A549 (cell line): ENCODE measurements around the gene DAB2IP. TPM values are rescaled to one million over a fixed set of nuclear protein-coding genes. Genes with fewer than 3 reads are reported as not detected.

Experiments
- ATAC-seq, 2 experiments: fragments of 200-7000 bp in 1 of 2; fragments of >200 bp in 1 of 2; cut with Nextera tagmentation in 1 of 2; cut with Tn5 transposase in 1 of 2; 3 replicates each; pipeline versions ENCODE4 v1.8.0 to v1.9.1; 2018 to 2020; ENCODE audit warnings: mild to moderate bottlenecking in 1 of 2, moderate library complexity in 1 of 2
- CTCF ChIA-PET: fragments of 300-600 bp; sonication (Branson Sonifier 250); formaldehyde crosslinking; extraction: SDS; loops from one replicate; lab custom pipeline; 2021; ENCODE audit warnings: antibody characterized with exemption, inconsistent platforms; lab: Yijun Ruan, JAX
- POLR2A ChIA-PET: fragments of 350-600 bp; formaldehyde crosslinking; extraction: SDS; loops from one replicate; lab custom pipeline; 2021; ENCODE audit warnings: antibody characterized with exemption, inconsistent platforms; lab: Yijun Ruan, JAX
- DNase-seq, 2 experiments: peaks; one replicate each; pipeline versions ENCODE4 v3.0.0 to v3.0.0-alpha.2; 2011 to 2016; ENCODE audit warnings: low read depth in 1 of 2, low spot score in 1 of 2
- FAIRE-seq: peaks from 2 replicates; lab custom pipeline; 2011; peaks lifted over from hg19 to GRCh38; lab: Jason Lieb, UNC
- H3K27ac ChIP-seq, 2 experiments: fragments of >200 bp; sonication (Bioruptor Twin); formaldehyde crosslinking; 3 replicates each; pipeline ENCODE4 v1.5.1; 2016 to 2017
- H3K4me1 ChIP-seq: fragments of >200 bp; sonication (Bioruptor Twin); formaldehyde crosslinking; 3 replicates; pipeline ENCODE4 v1.6.1; 2016
- H3K4me2 ChIP-seq: fragments of >200 bp; sonication (Bioruptor Twin); formaldehyde crosslinking; 3 replicates; pipeline ENCODE4 v1.6.1; 2016
- H3K4me3 ChIP-seq: fragments of >200 bp; sonication (Bioruptor Twin); formaldehyde crosslinking; 3 replicates; pipeline ENCODE4 v1.5.1; 2016
- H3K9me3 ChIP-seq: fragments of >200 bp; sonication (Bioruptor Twin); formaldehyde crosslinking; 3 replicates; pipeline ENCODE4 v1.6.1; 2016
- FOSL2 ChIP-seq, 2 experiments: fragments of 450-650 bp in 1 of 2; fragments of >200 bp in 1 of 2; sonication (Bioruptor Twin) in 1 of 2; formaldehyde crosslinking; IDR thresholded peaks; 2 replicates each; pipeline versions ENCODE4 v1.5.0 to v1.6.1; 2016 to 2020; ENCODE audit warnings: mild to moderate bottlenecking in 1 of 2, moderate library complexity in 1 of 2
- RCOR1 ChIP-seq: fragments of 150-350 bp; IDR thresholded peaks from 2 replicates; pipeline ENCODE4 v1.6.1; 2014; ENCODE audit warnings: antibody characterized with exemption, low read length, low read depth
- SMC3 ChIP-seq: fragments of >200 bp; sonication (Bioruptor Twin); formaldehyde crosslinking; IDR thresholded peaks from 3 replicates; pipeline ENCODE4 v1.6.1; 2018; ENCODE audit warnings: inconsistent platforms
- SREBF2 ChIP-seq: fragments of 450-650 bp; IDR thresholded peaks from 2 replicates; pipeline ENCODE4 v1.6.1; 2014; ENCODE audit warnings: mild to moderate bottlenecking, moderate library complexity
- ZNF302 ChIP-seq: fragments of 250-450 bp; sonication (Bioruptor Pico); IDR thresholded peaks from 2 replicates; pipeline ENCODE4 v1.9.0; 2021; ENCODE audit warnings: inconsistent platforms, mild to moderate bottlenecking, moderate library complexity
- WGBS: methylation state at CpG from one replicate; pipeline ENCODE4 v1.1.6; 2017; ENCODE audit errors: missing lambda C conversion rate; 5-methylcytosine and 5-hydroxymethylcytosine counted together
- polyA plus RNA-seq, 4 experiments: library from polyadenylated mRNA; depleted of rRNA in 3 of 4; stranded (reverse); fragments of >200 nt; fragmentation: RNase III in 1 of 4; extraction: RNeasy Plus Mini Kit Qiagen cat#74134 plus additional on column Dnase treatment in 1 of 4; gene quantifications; 2 replicates in 3 of 4; 3 replicates in 1 of 4; pipeline ENCODE4 v1.2.3, GENCODE V29; 2011 to 2017
- TF ChIP-seq, protein P1 (sequence below): fragments of 250-450 bp; sonication (Bioruptor Pico); IDR thresholded peaks from 2 replicates; pipeline ENCODE4 v1.5.0; 2021; ENCODE audit warnings: mild to moderate bottlenecking, moderate library complexity, borderline replicate concordance
- TF ChIP-seq, protein P2 (sequence below): IDR thresholded peaks from 2 replicates; pipeline ENCODE4 v1.6.1; 2012; ENCODE audit warnings: low read depth, borderline replicate concordance

Gene DAB2IP
- polyA plus RNA-seq, 2 of the 4 experiments (the other 2 are of a cell fraction): 9.7 to 13.9 TPM

DNA sequence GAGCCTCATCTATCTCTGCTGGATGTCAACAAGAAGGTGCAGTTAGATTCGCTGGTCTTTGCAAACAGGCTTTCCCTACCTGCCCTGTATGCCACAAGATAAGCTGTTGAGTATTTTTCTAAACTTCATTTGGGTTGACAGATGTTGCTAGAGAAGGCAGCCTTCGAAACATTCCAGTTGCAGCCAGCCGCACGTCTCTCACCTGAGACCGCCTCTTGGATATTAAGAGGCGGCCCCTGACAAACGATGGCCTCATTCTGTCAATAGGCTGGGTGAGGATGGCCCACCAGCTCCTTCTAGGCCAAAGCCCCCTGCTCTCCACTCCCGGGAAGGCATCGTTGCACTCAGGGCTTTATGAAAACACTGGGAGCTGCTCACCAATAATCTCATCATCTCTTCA is 181.6 kb downstream of the DAB2IP start:
- Histone ChIP-seq H3K27ac (no peak overlapping the region), H3K4me1 (no peaks in the 10 kb centered on the region), H3K4me2 (no peak overlapping the region), H3K9me3 (no peaks in the 10 kb centered on the region), H3K4me3 (no peak overlapping the region)
- no peak for DNase-seq
- WGBS: 83% methylated on average over 9 of the region's 9 CpGs
- no peak for ATAC-seq
- TF ChIP-seq, protein P1, sequence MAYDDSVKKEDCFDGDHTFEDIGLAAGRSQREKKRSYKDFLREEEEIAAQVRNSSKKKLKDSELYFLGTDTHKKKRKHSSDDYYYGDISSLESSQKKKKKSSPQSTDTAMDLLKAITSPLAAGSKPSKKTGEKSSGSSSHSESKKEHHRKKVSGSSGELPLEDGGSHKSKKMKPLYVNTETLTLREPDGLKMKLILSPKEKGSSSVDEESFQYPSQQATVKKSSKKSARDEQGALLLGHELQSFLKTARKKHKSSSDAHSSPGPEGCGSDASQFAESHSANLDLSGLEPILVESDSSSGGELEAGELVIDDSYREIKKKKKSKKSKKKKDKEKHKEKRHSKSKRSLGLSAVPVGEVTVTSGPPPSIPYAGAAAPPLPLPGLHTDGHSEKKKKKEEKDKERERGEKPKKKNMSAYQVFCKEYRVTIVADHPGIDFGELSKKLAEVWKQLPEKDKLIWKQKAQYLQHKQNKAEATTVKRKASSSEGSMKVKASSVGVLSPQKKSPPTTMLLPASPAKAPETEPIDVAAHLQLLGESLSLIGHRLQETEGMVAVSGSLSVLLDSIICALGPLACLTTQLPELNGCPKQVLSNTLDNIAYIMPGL: no peak
- TF ChIP-seq SREBF2 (no peak), RCOR1 (no peak), SMC3 (no peak), ZNF302 (CRISPR knock-in tag) (no peak), FOSL2 (IDR thresholded peaks at IDR 0.05) (no peak), FOSL2 (CRISPR knock-in tag; IDR thresholded peaks at IDR 0.05) (no peak)
- TF ChIP-seq, protein P2, sequence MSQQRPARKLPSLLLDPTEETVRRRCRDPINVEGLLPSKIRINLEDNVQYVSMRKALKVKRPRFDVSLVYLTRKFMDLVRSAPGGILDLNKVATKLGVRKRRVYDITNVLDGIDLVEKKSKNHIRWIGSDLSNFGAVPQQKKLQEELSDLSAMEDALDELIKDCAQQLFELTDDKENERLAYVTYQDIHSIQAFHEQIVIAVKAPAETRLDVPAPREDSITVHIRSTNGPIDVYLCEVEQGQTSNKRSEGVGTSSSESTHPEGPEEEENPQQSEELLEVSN: no peak
- FAIRE-seq: no peak
- CTCF ChIA-PET: interaction anchor here (0.8 to 1.0 kb wide), 4 partner anchors 22 to 55 kb away, joined by 3 read pairs; no protein-coding TSS in a partner anchor
- POLR2A ChIA-PET: no interaction called here

Other genes with a start within 250 kb of the DAB2IP start
- gene GGTA1, start 151.8 kb upstream of the DAB2IP start, polyA plus RNA-seq (2011; rRNA removed): 0.05 TPM in 1 of 2 replicates, not detected in the other
- gene GGTA1, start 151.8 kb upstream of the DAB2IP start, polyA plus RNA-seq (2017; fragmentation: RNase III; extraction: RNeasy Plus Mini Kit Qiagen cat#74134 plus additional on column Dnase treatment): not detected in 3 replicates